Endothelial cell of umbilical vein (primary cell): ENCODE results near the gene ZDHHC9. TPM values are rescaled to one million over a fixed set of nuclear protein-coding genes. Genes with fewer than 3 reads are reported as not detected.

ENCODE experiments used
- BruUV-seq: library from RNA; stranded (reverse); fragments of 400-500 nt; replicated peaks from 2 replicates; lab custom pipeline; 2021; lab: Mats Ljungman, UMichigan
- CTCF ChIA-PET: fragments of 300-600, 350-600 bp; sonication (Branson Sonifier 250); formaldehyde crosslinking; loops from one replicate; lab custom pipeline; 2021; ENCODE audit warnings: antibody characterized with exemption, inconsistent platforms; lab: Charles Lee
- POLR2A ChIA-PET: fragments of 300-600, 350-600 bp; sonication (Branson Sonifier 250); formaldehyde crosslinking; loops from one replicate; lab custom pipeline; 2021; ENCODE audit warnings: antibody characterized with exemption, inconsistent platforms; lab: Charles Lee
- DNase-seq: peaks from one replicate; pipeline ENCODE4 v3.0.0-alpha.2; 2011; ENCODE audit warnings: low read depth, low spot score
- FAIRE-seq: peaks from 2 replicates; lab custom pipeline; 2011; peaks lifted over from hg19 to GRCh38; lab: Jason Lieb, UNC
- H2AFZ ChIP-seq: 2 replicates; pipeline ENCODE4 v1.6.0; 2012; ENCODE audit warnings: low read depth, low read length, control low read depth, inconsistent platforms
- H3K27ac ChIP-seq: 2 replicates; pipeline ENCODE4 v1.5.1; 2011; ENCODE audit warnings: low read depth, mild to moderate bottlenecking, control low read depth, low read length, moderate library complexity; ENCODE audit not compliant: insufficient read depth
- H3K27me3 ChIP-seq, 2 experiments: 2 replicates each; pipeline versions ENCODE4 v1.6.0 to v1.6.1; 2011; ENCODE audit warnings: low read length in 2 of 2, mixed read lengths in 1 of 2; ENCODE audit not compliant: control insufficient read depth in 2 of 2, insufficient read depth in 2 of 2
- H3K36me3 ChIP-seq, 2 experiments: 2 replicates in 1 of 2; 3 replicates in 1 of 2; pipeline ENCODE4 v1.5.1; 2011; ENCODE audit warnings: low read length in 2 of 2, mild to moderate bottlenecking in 1 of 2, moderate library complexity in 1 of 2; ENCODE audit not compliant: control insufficient read depth in 2 of 2, insufficient read depth in 2 of 2; ENCODE audit errors: extremely low read depth in 1 of 2
- H3K4me1 ChIP-seq: 3 replicates; pipeline ENCODE4 v1.5.1; 2011; ENCODE audit warnings: mild to moderate bottlenecking, low read length; ENCODE audit not compliant: control insufficient read depth, insufficient read depth; ENCODE audit errors: extremely low read depth
- H3K4me2 ChIP-seq: 2 replicates; pipeline ENCODE4 v1.6.1; 2011; ENCODE audit warnings: low read length, control low read depth, mixed read lengths; ENCODE audit not compliant: insufficient read depth
- H3K4me3 ChIP-seq, 3 experiments: fragments of 200-600 bp in 1 of 3; sonication (generic), shearing (Covaris generic) in 1 of 3; replicated peaks in 1 of 3; 2 replicates each; pipeline ENCODE4 v1.5.1; 2011 to 2016; ENCODE audit warnings: control low read depth in 3 of 3, low read length in 3 of 3, mild to moderate bottlenecking in 2 of 3, inconsistent platforms in 1 of 3, low read depth in 1 of 3, moderate library complexity in 1 of 3; ENCODE audit not compliant: insufficient read depth in 1 of 3
- H3K79me2 ChIP-seq: 2 replicates; pipeline ENCODE4 v1.6.0; 2012; ENCODE audit warnings: low read length, inconsistent platforms; ENCODE audit not compliant: control insufficient read depth, insufficient read depth
- H3K9ac ChIP-seq: replicated peaks from 2 replicates; pipeline ENCODE3; 2011; ENCODE audit warnings: low read length, control low read depth; ENCODE audit not compliant: insufficient read depth; ENCODE audit errors: extremely low read depth
- H3K9me1 ChIP-seq: replicated peaks from 3 replicates; pipeline ENCODE4 v1.6.0; 2011; ENCODE audit warnings: mild to moderate bottlenecking, low read length; ENCODE audit not compliant: control insufficient read depth, insufficient read depth; ENCODE audit errors: extremely low read depth
- H3K9me3 ChIP-seq: replicated peaks from 2 replicates; pipeline ENCODE4 v1.5.1; 2012; ENCODE audit warnings: low read length, inconsistent platforms; ENCODE audit not compliant: control insufficient read depth, insufficient read depth
- H4K20me1 ChIP-seq: replicated peaks from 2 replicates; pipeline ENCODE3; 2011; ENCODE audit warnings: mild to moderate bottlenecking, low read length; ENCODE audit not compliant: control insufficient read depth, insufficient read depth; ENCODE audit errors: extremely low read depth
- EZH2 ChIP-seq: IDR thresholded peaks from 2 replicates; pipeline ENCODE4 v1.6.1; 2012; ENCODE audit warnings: borderline replicate concordance, low read depth, mild to moderate bottlenecking, moderate library complexity, low read length, inconsistent platforms; ENCODE audit not compliant: severe bottlenecking
- FOS ChIP-seq: IDR thresholded peaks from 2 replicates; pipeline ENCODE4 v1.6.1; 2011; ENCODE audit warnings: mild to moderate bottlenecking, low read length, moderate library complexity, borderline replicate concordance; ENCODE audit not compliant: insufficient read depth
- GATA2 ChIP-seq: IDR thresholded peaks from 2 replicates; pipeline ENCODE4 v1.7.0; 2011; ENCODE audit warnings: low read depth, mild to moderate bottlenecking, moderate library complexity, mixed read lengths, low read length; ENCODE audit not compliant: insufficient read length, insufficient read depth
- JUN ChIP-seq: IDR thresholded peaks from 2 replicates; pipeline ENCODE4 v1.6.1; 2011; ENCODE audit warnings: borderline replicate concordance, low read depth; ENCODE audit not compliant: insufficient read length, insufficient read depth
- MYC ChIP-seq: IDR thresholded peaks from one replicate; pipeline ENCODE4 v1.6.1; 2011; ENCODE audit warnings: mild to moderate bottlenecking, low read depth, low read length
- POLR2A ChIP-seq: IDR thresholded peaks from 2 replicates; pipeline ENCODE4 v1.6.1; 2012; ENCODE audit warnings: low read depth, mild to moderate bottlenecking, control low read depth, low read length
- POLR2AphosphoS5 ChIP-seq: IDR thresholded peaks from 2 replicates; pipeline ENCODE4 v1.6.1; 2012; ENCODE audit warnings: low read depth, mild to moderate bottlenecking, control low read depth, low read length, moderate library complexity; ENCODE audit not compliant: insufficient read depth
- dilution Hi-C: fragments of 300-500 bp; cut with MboI; formaldehyde crosslinking; loops from one replicate; pipeline ENCODE4 v1.15.0; 2019; ENCODE audit warnings: low sequenced_read_pairs; ENCODE audit not compliant: extremely low pct_ligation_motif_present
- intact Hi-C: fragments of 100-400 bp; cut with micrococcal nuclease; formaldehyde crosslinking; loops from one replicate; pipeline ENCODE4 v1.10.0; 2022
- polyA plus RNA-seq, 4 experiments: library from polyadenylated mRNA; depleted of rRNA in 3 of 4; stranded (reverse) in 3 of 4; unstranded in 1 of 4; fragments of >200 nt; gene quantifications; 2 replicates each; pipeline versions ENCODE4 v1.2.1 to v1.2.3, GENCODE V29; 2011 to 2012; ENCODE audit warnings: missing spikeins in 1 of 4
- total RNA-seq: library from RNA; stranded (reverse); gene quantifications from 2 replicates; pipeline ENCODE4 v1.2.3, GENCODE V29; 2021
- TF ChIP-seq, protein P1 (sequence below), 2 donors: IDR thresholded peaks; 1 replicate in 1 of 2; 2 replicates in 1 of 2; pipeline ENCODE4 v1.5.1; 2011; ENCODE audit warnings: low read length in 2 of 2, mild to moderate bottlenecking in 2 of 2, moderate library complexity in 2 of 2, control low read depth in 1 of 2, inconsistent platforms in 1 of 2, low read depth in 1 of 2; ENCODE audit not compliant: insufficient read depth in 1 of 2; ENCODE audit errors: extremely low read depth in 1 of 2
- TF ChIP-seq, protein P2 (sequence below): IDR thresholded peaks from 2 replicates; pipeline ENCODE4 v1.6.1; 2011; ENCODE audit not compliant: insufficient read depth, insufficient read length

The ZDHHC9 gene
- total and polyA plus RNA-seq, 2 donors (not counting 3 experiments of a cell fraction or from before 2014, with no cell fraction given): 27.4 to 33.6 TPM

- no peaks in the 10 kb centered on the region for H3K4me1 ChIP-seq
- CTCF ChIA-PET: no interaction called here
- DNase-seq: no peak
- no peaks in the 10 kb centered on the region for H3K27me3 ChIP-seq
- no peak overlapping the region for H3K4me2 ChIP-seq
- dilution Hi-C loops: no loop called here
- no TSS peak for BruUV-seq
- no peaks in the 10 kb centered on the region for H3K9me1 ChIP-seq
- H3K9ac ChIP-seq: no peak overlapping the region
- H2AFZ ChIP-seq: no peak overlapping the region
- no peak for FAIRE-seq
- no peaks in the 10 kb centered on the region for H3K9me3 ChIP-seq
- TF ChIP-seq POLR2AphosphoS5 (no peak), FOS (no peak), GATA2 (no peak), EZH2 (no peak), JUN (no peak), MYC (no peak), POLR2A (no peak)
- TF ChIP-seq, protein P1, sequence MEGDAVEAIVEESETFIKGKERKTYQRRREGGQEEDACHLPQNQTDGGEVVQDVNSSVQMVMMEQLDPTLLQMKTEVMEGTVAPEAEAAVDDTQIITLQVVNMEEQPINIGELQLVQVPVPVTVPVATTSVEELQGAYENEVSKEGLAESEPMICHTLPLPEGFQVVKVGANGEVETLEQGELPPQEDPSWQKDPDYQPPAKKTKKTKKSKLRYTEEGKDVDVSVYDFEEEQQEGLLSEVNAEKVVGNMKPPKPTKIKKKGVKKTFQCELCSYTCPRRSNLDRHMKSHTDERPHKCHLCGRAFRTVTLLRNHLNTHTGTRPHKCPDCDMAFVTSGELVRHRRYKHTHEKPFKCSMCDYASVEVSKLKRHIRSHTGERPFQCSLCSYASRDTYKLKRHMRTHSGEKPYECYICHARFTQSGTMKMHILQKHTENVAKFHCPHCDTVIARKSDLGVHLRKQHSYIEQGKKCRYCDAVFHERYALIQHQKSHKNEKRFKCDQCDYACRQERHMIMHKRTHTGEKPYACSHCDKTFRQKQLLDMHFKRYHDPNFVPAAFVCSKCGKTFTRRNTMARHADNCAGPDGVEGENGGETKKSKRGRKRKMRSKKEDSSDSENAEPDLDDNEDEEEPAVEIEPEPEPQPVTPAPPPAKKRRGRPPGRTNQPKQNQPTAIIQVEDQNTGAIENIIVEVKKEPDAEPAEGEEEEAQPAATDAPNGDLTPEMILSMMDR (IDR thresholded peaks at IDR 0.05; ENCODE audit: extremely low read depth in 1 of 2, insufficient read depth in 1 of 2, low read depth in 1 of 2, low read length in 2 of 2): no peak
- TF ChIP-seq, protein P2, sequence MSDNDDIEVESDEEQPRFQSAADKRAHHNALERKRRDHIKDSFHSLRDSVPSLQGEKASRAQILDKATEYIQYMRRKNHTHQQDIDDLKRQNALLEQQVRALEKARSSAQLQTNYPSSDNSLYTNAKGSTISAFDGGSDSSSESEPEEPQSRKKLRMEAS: no peak
- no peaks in the 10 kb centered on the region for H4K20me1 ChIP-seq
- H3K4me3 ChIP-seq: no peak overlapping the region
- no peaks in the 10 kb centered on the region for H3K79me2 ChIP-seq
- intact Hi-C loops: no loop called here
- H3K27ac ChIP-seq: no peak overlapping the region
- peaks cover 0 to 4% of the 10 kb centered on the region in 2 experiments for H3K36me3 ChIP-seq
- POLR2A ChIA-PET: no interaction called here
Observed at GRCh38 chrX:129831091-129831885, 12.4 kb downstream of the ZDHHC9 start.
